HepG2 (cell line): ENCODE results near the gene PHB1. TPM values are rescaled to one million over a fixed set of nuclear protein-coding genes. Genes with fewer than 3 reads are reported as not detected.

ENCODE experiments used
- AGO1 ChIP-seq: fragments of 200-400 bp; formaldehyde crosslinking; IDR thresholded peaks from 2 replicates; pipeline ENCODE4 v1.6.1; 2017; ENCODE audit warnings: mild to moderate bottlenecking, low read depth, low read length, moderate library complexity; ENCODE audit not compliant: poor library complexity, severe bottlenecking
- ARID2 ChIP-seq: sonication (generic); formaldehyde crosslinking; IDR thresholded peaks from 2 replicates; pipeline ENCODE4 v1.8.1; 2022; ENCODE audit warnings: mild to moderate bottlenecking, missing genetic modification reagents, borderline replicate concordance
- ATF2 ChIP-seq: sonication (generic); formaldehyde crosslinking; IDR thresholded peaks from 2 replicates; pipeline ENCODE4 v1.4.0; 2020; ENCODE audit warnings: missing genetic modification reagents
- CBFB ChIP-seq: sonication (generic); formaldehyde crosslinking; IDR thresholded peaks from 2 replicates; pipeline ENCODE4 v1.4.0; 2020; ENCODE audit warnings: missing genetic modification reagents
- CEBPB ChIP-seq: IDR thresholded peaks from 2 replicates; pipeline ENCODE4 v1.6.1; 2011; ENCODE audit warnings: low read depth, low read length, improper control_type of control experiment, borderline replicate concordance
- ESRRA ChIP-seq: sonication (generic); formaldehyde crosslinking; IDR thresholded peaks from 2 replicates; pipeline ENCODE4 v1.5.1; 2020; ENCODE audit warnings: mild to moderate bottlenecking, low read depth, missing genetic modification reagents
- GPBP1L1 ChIP-seq: sonication (generic); formaldehyde crosslinking; IDR thresholded peaks from 2 replicates; pipeline ENCODE4 v1.5.0; 2020; ENCODE audit warnings: mild to moderate bottlenecking, missing genetic modification reagents
- GTF2F1 ChIP-seq: fragments of 150-350 bp; IDR thresholded peaks from 2 replicates; pipeline ENCODE4 v1.6.1; 2014; ENCODE audit warnings: low read length
- HDAC6 ChIP-seq: fragments of 200-600 bp; sonication (generic); IDR thresholded peaks from 2 replicates; pipeline ENCODE4 v1.7.0; 2017; ENCODE audit warnings: mild to moderate bottlenecking, antibody characterized with exemption, low read length, low read depth
- MIER3 ChIP-seq: IDR thresholded peaks from 2 replicates; pipeline ENCODE4 v1.6.1; 2016; ENCODE audit warnings: missing compliant biosample characterization, borderline replicate concordance
- SNAPC2 ChIP-seq: sonication (generic); formaldehyde crosslinking; IDR thresholded peaks from 2 replicates; pipeline ENCODE4 v1.8.1; 2022; ENCODE audit warnings: mild to moderate bottlenecking, missing genetic modification reagents
- TBP ChIP-seq: sonication (generic); formaldehyde crosslinking; IDR thresholded peaks from 2 replicates; pipeline ENCODE4 v1.5.0; 2020; ENCODE audit warnings: missing genetic modification reagents
- U2AF1 ChIP-seq: fragments of 200-400 bp; formaldehyde crosslinking; optimal IDR thresholded peaks from 2 replicates; pipeline ENCODE3; 2017; ENCODE audit warnings: mild to moderate bottlenecking, low read depth, low read length
- ZEB1 ChIP-seq: IDR thresholded peaks from 2 replicates; pipeline ENCODE4 v1.6.1; 2012; ENCODE audit warnings: mild to moderate bottlenecking, low read depth, inconsistent platforms; ENCODE audit not compliant: insufficient replicate concordance
- ZNF10 ChIP-seq: sonication (generic); formaldehyde crosslinking; IDR thresholded peaks from 2 replicates; pipeline ENCODE4 v1.4.0; 2020; ENCODE audit warnings: mild to moderate bottlenecking, low read depth, missing genetic modification reagents, borderline replicate concordance
- ZNF691 ChIP-seq: sonication (generic); formaldehyde crosslinking; IDR thresholded peaks from 2 replicates; pipeline ENCODE4 v1.4.0; 2020; ENCODE audit warnings: missing genetic modification reagents, low read depth, mild to moderate bottlenecking, borderline replicate concordance
- ZNF749 ChIP-seq: sonication (generic); formaldehyde crosslinking; IDR thresholded peaks from 2 replicates; pipeline ENCODE4 v1.8.0; 2022; ENCODE audit warnings: mild to moderate bottlenecking, missing genetic modification reagents, moderate library complexity, borderline replicate concordance
- polyA plus RNA-seq, 8 experiments: library from polyadenylated mRNA; depleted of rRNA in 3 of 8; stranded (reverse) in 7 of 8; unstranded in 1 of 8; fragments of >200 nt; fragmentation: Illumina TruSeq in 4 of 8; extraction: Trizol in 4 of 8; gene quantifications; 2 replicates each; pipeline versions ENCODE4 v1.2.1 to v1.2.3, GENCODE V29; 2011 to 2016; ENCODE audit warnings: low read depth in 4 of 8, missing spikeins in 1 of 8, mixed read lengths in 1 of 8; ENCODE audit not compliant: insufficient read depth in 1 of 8
- total RNA-seq, 5 experiments: library from RNA; depleted of rRNA; stranded (reverse); fragments of >200 nt; fragmentation: Illumina TruSeq; extraction: Trizol; gene quantifications; 2 replicates each; pipeline ENCODE4 v1.2.3, GENCODE V29; 2016; ENCODE audit warnings: low read depth in 1 of 5
- TF ChIP-seq, protein P1 (sequence below): sonication (generic); formaldehyde crosslinking; IDR thresholded peaks from 2 replicates; pipeline ENCODE4 v1.5.0; 2020; ENCODE audit warnings: missing genetic modification reagents, mild to moderate bottlenecking, borderline replicate concordance
- TF ChIP-seq, protein P2 (sequence below): sonication (generic); formaldehyde crosslinking; IDR thresholded peaks from 2 replicates; pipeline ENCODE4 v1.4.0; 2020; ENCODE audit warnings: missing genetic modification reagents, mild to moderate bottlenecking, borderline replicate concordance
- TF ChIP-seq, protein P3 (sequence below): IDR thresholded peaks from 2 replicates; pipeline ENCODE4 v1.6.1; 2016; ENCODE audit warnings: mild to moderate bottlenecking, missing biosample characterization, missing genetic modification reagents

Gene PHB1
- total and polyA plus RNA-seq, 2 of the 13 experiments (the other 11 are each of a cell fraction or from before 2014, with no cell fraction given), result 515 to 688 TPM

GRCh38 chr17:49414622-49415350 lies at the start of gene PHB1 (continued):
- peak; percentile 90 for TF ChIP-seq ATF2 (CRISPR knock-in tag)
- TF ChIP-seq U2AF1, result peak; percentile 68
- no peak for TF ChIP-seq SNAPC2
- TF ChIP-seq, protein P1, sequence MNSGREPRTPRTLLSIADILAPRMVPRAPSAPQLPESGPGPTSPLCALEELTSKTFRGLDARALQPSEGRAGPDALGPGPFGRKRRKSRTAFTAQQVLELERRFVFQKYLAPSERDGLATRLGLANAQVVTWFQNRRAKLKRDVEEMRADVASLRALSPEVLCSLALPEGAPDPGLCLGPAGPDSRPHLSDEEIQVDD (CRISPR knock-in tag), result 0 out of 2 replicates have a peak, but pooled peaks have one; percentile 31
- peak; percentile 92 for TF ChIP-seq MIER3 (CRISPR knock-in tag)
- TF ChIP-seq ZNF749 (CRISPR knock-in tag), result 0 out of 2 replicates have a peak, but pooled peaks have one; percentile 61
- TF ChIP-seq HDAC6, result no peak
- TF ChIP-seq AGO1, result no peak
- TF ChIP-seq, protein P2, sequence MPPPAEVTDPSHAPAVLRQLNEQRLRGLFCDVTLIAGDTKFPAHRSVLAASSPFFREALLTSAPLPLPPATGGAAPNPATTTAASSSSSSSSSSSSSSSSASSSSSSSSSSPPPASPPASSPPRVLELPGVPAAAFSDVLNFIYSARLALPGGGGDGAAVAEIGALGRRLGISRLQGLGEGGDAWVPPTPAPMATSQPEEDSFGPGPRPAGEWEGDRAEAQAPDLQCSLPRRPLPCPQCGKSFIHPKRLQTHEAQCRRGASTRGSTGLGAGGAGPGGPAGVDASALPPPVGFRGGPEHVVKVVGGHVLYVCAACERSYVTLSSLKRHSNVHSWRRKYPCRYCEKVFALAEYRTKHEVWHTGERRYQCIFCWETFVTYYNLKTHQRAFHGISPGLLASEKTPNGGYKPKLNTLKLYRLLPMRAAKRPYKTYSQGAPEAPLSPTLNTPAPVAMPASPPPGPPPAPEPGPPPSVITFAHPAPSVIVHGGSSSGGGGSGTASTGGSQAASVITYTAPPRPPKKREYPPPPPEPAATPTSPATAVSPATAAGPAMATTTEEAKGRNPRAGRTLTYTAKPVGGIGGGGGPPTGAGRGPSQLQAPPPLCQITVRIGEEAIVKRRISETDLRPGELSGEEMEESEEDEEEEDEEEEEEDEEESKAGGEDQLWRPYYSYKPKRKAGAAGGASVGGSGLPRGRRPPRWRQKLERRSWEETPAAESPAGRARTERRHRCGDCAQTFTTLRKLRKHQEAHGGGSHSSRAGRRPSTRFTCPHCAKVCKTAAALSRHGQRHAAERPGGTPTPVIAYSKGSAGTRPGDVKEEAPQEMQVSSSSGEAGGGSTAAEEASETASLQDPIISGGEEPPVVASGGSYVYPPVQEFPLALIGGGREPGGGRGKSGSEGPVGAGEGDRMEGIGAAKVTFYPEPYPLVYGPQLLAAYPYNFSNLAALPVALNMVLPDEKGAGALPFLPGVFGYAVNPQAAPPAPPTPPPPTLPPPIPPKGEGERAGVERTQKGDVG (CRISPR knock-in tag), result 0 out of 2 replicates have a peak, but pooled peaks have one; percentile 26
- TF ChIP-seq CEBPB, result no peak
- TF ChIP-seq, protein P3, sequence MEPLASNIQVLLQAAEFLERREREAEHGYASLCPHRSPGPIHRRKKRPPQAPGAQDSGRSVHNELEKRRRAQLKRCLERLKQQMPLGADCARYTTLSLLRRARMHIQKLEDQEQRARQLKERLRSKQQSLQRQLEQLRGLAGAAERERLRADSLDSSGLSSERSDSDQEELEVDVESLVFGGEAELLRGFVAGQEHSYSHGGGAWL (CRISPR knock-in tag), result peak; percentile 100
- peak; percentile 57 for TF ChIP-seq ZEB1
- peak; percentile 90 for TF ChIP-seq CBFB
- no peak; the same call in 1 of the 2 replicates for TF ChIP-seq ZNF691
- TF ChIP-seq GPBP1L1 (CRISPR knock-in tag), result no peak
- no peak for TF ChIP-seq ZNF10
- peak; percentile 67; the same call in 1 of the 2 replicates for TF ChIP-seq ESRRA
- no peak; the same call in 1 of the 2 replicates for TF ChIP-seq ARID2 (CRISPR knock-in tag)
- no peak for TF ChIP-seq TBP (CRISPR knock-in tag)
- no peak for TF ChIP-seq GTF2F1
